ENCODE data around the gene RNF8. TPM values are rescaled to one million over a fixed set of nuclear protein-coding genes. Genes with fewer than 3 reads are reported as not detected.

The RNF8 gene
- total and polyA plus RNA-seq, 10 of the 15 experiments (the other 5 are each of a cell fraction or from before 2014, with no cell fraction given): 7.8 to 30.2 (median 23.3) TPM

DNA sequence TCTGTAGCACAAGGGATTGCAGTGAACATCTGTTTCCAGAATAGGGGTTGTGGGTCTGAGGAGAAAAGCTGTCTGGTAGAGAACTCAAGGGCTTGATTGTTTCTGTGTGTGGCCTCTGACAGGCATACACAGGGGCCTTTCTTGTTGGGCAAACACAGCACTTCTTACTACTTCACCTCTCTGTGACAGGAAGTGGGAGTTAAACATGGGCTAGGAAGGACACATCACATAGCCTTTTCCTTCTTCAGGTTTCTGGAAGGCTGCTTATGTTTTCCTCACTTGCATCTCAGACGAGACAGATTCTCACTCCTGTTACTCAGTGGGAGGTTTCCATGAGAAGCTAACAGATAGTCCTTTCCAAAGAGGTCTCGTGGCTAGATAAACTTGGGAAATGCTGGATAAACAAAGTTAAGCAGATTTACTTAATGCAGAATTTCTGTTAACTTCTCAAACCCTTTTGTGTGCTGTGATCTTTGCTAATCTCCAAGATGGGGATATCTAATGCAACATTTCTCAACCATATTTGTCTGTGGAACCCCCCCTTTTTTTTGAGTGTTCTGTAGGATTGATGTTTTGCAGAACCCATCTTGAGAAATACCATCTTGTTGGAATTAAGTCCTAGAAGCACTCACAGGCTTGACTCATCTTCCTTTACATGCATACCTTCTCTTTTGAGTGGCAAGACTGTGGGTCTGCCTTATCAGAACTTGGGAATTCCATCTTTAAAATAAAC is 41.9 kb upstream of the RNF8 start:
- H4K20me1 ChIP-seq (ENCODE audit: control insufficient read depth, insufficient read depth): no peaks in the 10 kb centered on the region
- H2AFZ ChIP-seq (ENCODE audit: control insufficient read depth, low read depth, low read length): no peak overlapping the region
- no peak overlapping the region for H3K27ac ChIP-seq (ENCODE audit: control insufficient read depth, insufficient read depth)
- FAIRE-seq (no peak), DNase-seq (ENCODE audit: low read depth, low spot score) (no peak), ATAC-seq (no peak)
- 92% methylated on average over 2 of the region's 2 CpGs for WGBS (ENCODE audit: insufficient coverage, insufficient replicate concordance, low lambda C conversion rate, missing lambda C conversion rate)
- H3K9me3 ChIP-seq (replicated peaks; ENCODE audit: control insufficient read depth, insufficient read depth, low read length): no peaks in the 10 kb centered on the region
- no TSS peak for BruUV-seq (replicated peaks)
- no peak overlapping the region for H3K4me3 ChIP-seq
- H3K9ac ChIP-seq (ENCODE audit: control insufficient read depth, insufficient read depth, low read length): no peak overlapping the region
- H3K36me3 ChIP-seq (ENCODE audit: control insufficient read depth in 2 of 2, insufficient read depth in 2 of 2, low read length in 1 of 2): peaks cover 2 to 19% of the 10 kb centered on the region in 2 experiments; a peak in 3 of 4 replicates
- SMC1A ChIA-PET (ENCODE audit: uncharacterized antibody, unreplicated experiment): interaction anchor here (0.6 to 3.8 kb wide), 3 partner anchors 9 to 1064 kb away, joined by 3 to 25 read pairs (median 4); no protein-coding TSS in a partner anchor
- POLR2A ChIA-PET: no interaction called here
- TF ChIP-seq EED (IDR thresholded peaks at IDR 0.05; ENCODE audit: low read depth) (no peak), DPF2 (IDR thresholded peaks at IDR 0.05) (no peak), FOXM1 (IDR thresholded peaks at IDR 0.05; ENCODE audit: low read depth, low read length) (no peak), WRNIP1 (IDR thresholded peaks at IDR 0.05; ENCODE audit: borderline replicate concordance, low read depth, low read length) (no peak)
- TF ChIP-seq, protein P1, sequence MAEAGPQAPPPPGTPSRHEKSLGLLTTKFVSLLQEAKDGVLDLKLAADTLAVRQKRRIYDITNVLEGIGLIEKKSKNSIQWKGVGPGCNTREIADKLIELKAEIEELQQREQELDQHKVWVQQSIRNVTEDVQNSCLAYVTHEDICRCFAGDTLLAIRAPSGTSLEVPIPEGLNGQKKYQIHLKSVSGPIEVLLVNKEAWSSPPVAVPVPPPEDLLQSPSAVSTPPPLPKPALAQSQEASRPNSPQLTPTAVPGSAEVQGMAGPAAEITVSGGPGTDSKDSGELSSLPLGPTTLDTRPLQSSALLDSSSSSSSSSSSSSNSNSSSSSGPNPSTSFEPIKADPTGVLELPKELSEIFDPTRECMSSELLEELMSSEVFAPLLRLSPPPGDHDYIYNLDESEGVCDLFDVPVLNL (IDR thresholded peaks at IDR 0.05; ENCODE audit: low read depth, low read length): no peak
- H3K27me3 ChIP-seq (replicated peaks in 1 of 2; ENCODE audit: control insufficient read depth in 2 of 2, insufficient read depth in 2 of 2, low read length in 1 of 2): no peaks in the 10 kb centered on the region
- CTCF ChIA-PET: interaction anchor here (0.7 to 8.6 kb wide), 4 partner anchors 12 to 261 kb away, joined by 3 to 61 read pairs (median 6); no protein-coding TSS in a partner anchor
- no peak overlapping the region for H3K4me2 ChIP-seq (ENCODE audit: control insufficient read depth, insufficient read depth)
- in situ Hi-C loops (cut with MboI): no loop called here
- H3K79me2 ChIP-seq (ENCODE audit: control insufficient read depth, insufficient read depth, low read length): no peaks in the 10 kb centered on the region
- intact Hi-C loops (cut with micrococcal nuclease; ENCODE audit: unreplicated experiment): no loop called here
- RAD21 ChIA-PET (ENCODE audit: unreplicated experiment): no interaction called here
- H3K4me1 ChIP-seq (ENCODE audit: control insufficient read depth, insufficient read depth, low read length): peaks cover 14% of the 10 kb centered on the region

All from GM12878 (cell line).